Glutamatergic neuron (in vitro differentiated cells): ENCODE results near the gene MMP21. TPM values are rescaled to one million over a fixed set of nuclear protein-coding genes. Genes with fewer than 3 reads are reported as not detected.

Experiments used
- DNase-seq: peaks from one replicate; pipeline ENCODE4 v3.0.0; 2022
- H3K27ac Mint-ChIP-seq: one replicate; pipeline ENCODE4 v1.8.0; 2020; ENCODE audit warnings: mild to moderate bottlenecking, mixed read lengths, inconsistent platforms; ENCODE audit not compliant: unreplicated experiment
- H3K27me3 Mint-ChIP-seq: one replicate; pipeline ENCODE4 v1.8.0; 2020; ENCODE audit warnings: mild to moderate bottlenecking, moderate library complexity, mixed read lengths, inconsistent platforms; ENCODE audit not compliant: unreplicated experiment
- H3K36me3 Mint-ChIP-seq: one replicate; pipeline ENCODE4 v1.8.0; 2020; ENCODE audit warnings: mild to moderate bottlenecking, mixed read lengths, inconsistent platforms; ENCODE audit not compliant: unreplicated experiment
- H3K4me1 Mint-ChIP-seq: one replicate; pipeline ENCODE4 v1.8.0; 2020; ENCODE audit warnings: mild to moderate bottlenecking, low read depth, mixed read lengths, inconsistent platforms; ENCODE audit not compliant: unreplicated experiment
- H3K4me3 Mint-ChIP-seq: one replicate; pipeline ENCODE4 v1.8.0; 2020; ENCODE audit warnings: mild to moderate bottlenecking, mixed read lengths, inconsistent platforms; ENCODE audit not compliant: unreplicated experiment
- H3K9me3 Mint-ChIP-seq: one replicate; pipeline ENCODE4 v1.8.0; 2020; ENCODE audit warnings: mild to moderate bottlenecking, moderate library complexity, mixed read lengths, inconsistent platforms; ENCODE audit not compliant: unreplicated experiment
- total RNA-seq: library from RNA; stranded (reverse); fragmentation: NEBNext Ultra II Directional; extraction: Animal tissue kit (Norgen Biotek cat#: 25700); gene quantifications from one replicate; pipeline ENCODE4 v1.2.1, GENCODE V29; 2021; ENCODE audit not compliant: unreplicated experiment
- TF ChIP-seq, protein P1 (sequence below): fragments of 200-600 bp; sonication (generic); IDR thresholded peaks from one replicate; pipeline ENCODE4 v1.5.0; 2021; ENCODE audit not compliant: partially characterized antibody, unreplicated experiment

MMP21 gene
- total RNA-seq, 1 donor from 2014 or later = not detected

DNA sequence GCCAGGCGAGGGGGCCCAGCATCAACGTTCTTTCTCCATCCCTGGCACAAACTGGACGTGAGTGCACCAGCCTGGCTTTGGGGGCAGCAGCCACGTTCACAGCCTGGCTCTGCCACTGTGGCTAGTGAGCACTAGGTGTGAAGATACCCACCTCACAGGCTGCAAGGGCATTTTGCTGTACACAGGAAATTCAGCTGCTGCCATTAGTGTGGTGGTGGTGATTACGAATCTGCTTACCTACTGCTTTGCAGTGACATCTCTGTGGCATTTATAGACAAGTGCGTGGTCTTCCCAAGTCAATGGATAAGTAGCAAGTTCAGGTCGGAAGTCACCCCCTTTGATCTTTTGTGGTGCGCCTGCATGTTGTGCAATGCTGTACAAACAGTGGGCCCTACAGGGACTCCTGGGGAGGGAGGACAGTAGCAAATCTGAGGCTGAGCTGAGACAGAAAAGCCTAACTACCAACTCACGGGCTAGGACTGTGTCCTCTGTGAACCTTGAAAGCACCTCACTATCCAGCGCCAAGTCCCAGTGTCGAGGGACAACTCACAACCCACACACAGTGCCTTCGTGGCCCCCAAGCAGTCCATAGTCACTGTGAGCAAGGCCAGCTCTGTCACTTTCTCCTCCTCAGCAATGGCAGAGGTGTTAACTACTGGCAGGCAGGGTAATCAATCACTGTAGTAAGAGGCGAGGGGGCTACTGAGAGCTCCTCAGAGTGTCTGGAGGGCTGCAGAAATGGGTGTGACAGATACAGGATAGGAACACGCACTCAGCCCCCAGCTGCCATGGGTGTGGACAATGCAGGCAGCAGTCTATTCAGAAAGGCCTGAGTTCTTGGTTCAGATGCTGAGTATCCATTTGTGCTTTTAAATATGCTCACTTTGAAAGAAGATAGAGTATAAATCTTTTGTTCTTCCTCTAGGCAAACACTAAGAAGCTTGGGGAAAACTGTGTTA lies 17.0 kb upstream of the MMP21 start:
- no peak for DNase-seq
- peaks cover 2% of the 10 kb centered on the region for H3K9me3 Mint-ChIP-seq

GRCh38 chr10:125788156-125789034 lies 12.8 kb upstream of the MMP21 start:
- H3K9me3 Mint-ChIP-seq = peaks cover 5% of the 10 kb centered on the region
- no peak for DNase-seq
- H3K4me1 Mint-ChIP-seq = peaks cover 7% of the 10 kb centered on the region
- TF ChIP-seq, protein P1, sequence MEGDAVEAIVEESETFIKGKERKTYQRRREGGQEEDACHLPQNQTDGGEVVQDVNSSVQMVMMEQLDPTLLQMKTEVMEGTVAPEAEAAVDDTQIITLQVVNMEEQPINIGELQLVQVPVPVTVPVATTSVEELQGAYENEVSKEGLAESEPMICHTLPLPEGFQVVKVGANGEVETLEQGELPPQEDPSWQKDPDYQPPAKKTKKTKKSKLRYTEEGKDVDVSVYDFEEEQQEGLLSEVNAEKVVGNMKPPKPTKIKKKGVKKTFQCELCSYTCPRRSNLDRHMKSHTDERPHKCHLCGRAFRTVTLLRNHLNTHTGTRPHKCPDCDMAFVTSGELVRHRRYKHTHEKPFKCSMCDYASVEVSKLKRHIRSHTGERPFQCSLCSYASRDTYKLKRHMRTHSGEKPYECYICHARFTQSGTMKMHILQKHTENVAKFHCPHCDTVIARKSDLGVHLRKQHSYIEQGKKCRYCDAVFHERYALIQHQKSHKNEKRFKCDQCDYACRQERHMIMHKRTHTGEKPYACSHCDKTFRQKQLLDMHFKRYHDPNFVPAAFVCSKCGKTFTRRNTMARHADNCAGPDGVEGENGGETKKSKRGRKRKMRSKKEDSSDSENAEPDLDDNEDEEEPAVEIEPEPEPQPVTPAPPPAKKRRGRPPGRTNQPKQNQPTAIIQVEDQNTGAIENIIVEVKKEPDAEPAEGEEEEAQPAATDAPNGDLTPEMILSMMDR = no peak
- H3K27ac Mint-ChIP-seq = no peak overlapping the region
- peaks cover 5% of the 10 kb centered on the region for H3K36me3 Mint-ChIP-seq
- peaks cover 4% of the 10 kb centered on the region for H3K27me3 Mint-ChIP-seq
- no peak overlapping the region for H3K4me3 Mint-ChIP-seq

More for the DNA sequence above, 17.0 kb upstream of the MMP21 start:
- H3K27me3 Mint-ChIP-seq = no peaks in the 10 kb centered on the region
- TF ChIP-seq, protein P1 = no peak
- H3K4me3 Mint-ChIP-seq = no peak overlapping the region
- H3K36me3 Mint-ChIP-seq = peaks cover 5% of the 10 kb centered on the region
- H3K4me1 Mint-ChIP-seq = peaks cover 8% of the 10 kb centered on the region
- H3K27ac Mint-ChIP-seq = no peak overlapping the region

- Mint-ChIP-seq H3K36me3 (peaks cover 5% of the 10 kb centered on the region), H3K27ac (no peak overlapping the region), H3K4me1 (peaks cover 27% of the 10 kb centered on the region), H3K27me3 (peaks cover 7% of the 10 kb centered on the region), H3K9me3 (peaks cover 10% of the 10 kb centered on the region), H3K4me3 (no peak overlapping the region)
- no peak for DNase-seq
- TF ChIP-seq, protein P1 = no peak
Measured at GRCh38 chr10:125785791-125786190, 10.2 kb upstream of the MMP21 start.

DNA sequence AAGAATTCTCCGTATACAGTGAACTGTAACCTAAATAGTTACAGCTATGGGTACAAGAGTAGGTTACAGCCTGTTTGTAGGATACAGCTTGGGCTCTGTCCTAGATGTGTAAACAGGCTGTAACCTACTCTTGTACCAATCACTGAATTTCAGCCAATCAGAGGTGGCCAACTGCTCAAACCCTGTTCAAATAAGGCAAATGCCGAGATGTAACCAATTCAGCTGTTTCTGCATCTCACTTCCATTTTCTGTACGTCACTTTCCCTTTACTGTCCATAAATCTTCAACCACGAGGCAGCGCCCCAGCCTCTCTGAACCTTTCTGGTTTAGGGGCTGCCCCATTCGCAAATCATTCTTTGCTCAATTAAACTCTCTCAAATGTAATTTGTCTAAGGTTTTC lies 8.3 kb upstream of the MMP21 start:
- Mint-ChIP-seq H3K4me3 (no peak overlapping the region), H3K9me3 (peaks cover 13% of the 10 kb centered on the region), H3K36me3 (peaks cover 9% of the 10 kb centered on the region), H3K27ac (no peak overlapping the region), H3K27me3 (peaks cover 7% of the 10 kb centered on the region), H3K4me1 (peaks cover 27% of the 10 kb centered on the region)
- TF ChIP-seq, protein P1 = no peak
- no peak for DNase-seq
